HG03521 (cell line): ENCODE data around the gene CDC6.

Experiments
- ATAC-seq: cut with Tn5 transposase; IDR thresholded peaks from one replicate; pipeline ENCODE4 v1.9.1; 2021; ENCODE audit warnings: mild to moderate bottlenecking, moderate library complexity; ENCODE audit not compliant: unreplicated experiment

CDC6 gene

GRCh38 chr17:40310882-40311391 lies 23.3 kb downstream of the CDC6 start:
- no peak for ATAC-seq

GRCh38 chr17:40311575-40311974 lies 23.9 kb downstream of the CDC6 start:
- no peak for ATAC-seq

DNA sequence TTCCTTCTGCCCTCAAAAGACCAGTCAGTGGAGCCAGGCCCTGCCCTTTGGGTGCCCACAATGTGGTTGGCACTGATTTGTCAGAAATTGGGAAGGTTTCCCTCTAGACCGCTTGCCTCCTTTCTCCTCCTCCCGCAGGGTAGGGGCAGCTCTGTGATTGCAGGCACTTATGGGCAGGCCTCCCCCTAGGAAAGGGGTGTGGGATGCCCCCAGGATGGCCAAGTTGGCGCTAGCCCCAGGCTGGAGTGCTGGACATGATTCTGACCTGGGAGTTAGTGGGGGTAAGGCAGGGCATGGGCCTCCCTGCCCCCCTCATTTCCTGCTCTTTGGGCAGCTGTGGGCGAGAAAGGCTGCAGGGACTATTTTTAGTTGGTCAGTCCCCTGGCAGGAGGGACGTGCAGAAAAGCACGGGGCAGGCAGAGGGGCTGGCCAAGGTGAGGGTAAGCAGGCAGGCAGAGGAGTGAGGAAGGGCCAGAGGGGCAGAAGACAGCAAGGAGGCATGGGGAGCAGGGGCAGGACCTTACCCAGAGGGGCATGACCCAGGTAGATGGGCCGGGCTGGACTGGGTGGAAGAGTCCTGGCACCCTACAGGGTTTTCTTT lies 24.6 kb downstream of the CDC6 start:
- no peak for ATAC-seq

DNA sequence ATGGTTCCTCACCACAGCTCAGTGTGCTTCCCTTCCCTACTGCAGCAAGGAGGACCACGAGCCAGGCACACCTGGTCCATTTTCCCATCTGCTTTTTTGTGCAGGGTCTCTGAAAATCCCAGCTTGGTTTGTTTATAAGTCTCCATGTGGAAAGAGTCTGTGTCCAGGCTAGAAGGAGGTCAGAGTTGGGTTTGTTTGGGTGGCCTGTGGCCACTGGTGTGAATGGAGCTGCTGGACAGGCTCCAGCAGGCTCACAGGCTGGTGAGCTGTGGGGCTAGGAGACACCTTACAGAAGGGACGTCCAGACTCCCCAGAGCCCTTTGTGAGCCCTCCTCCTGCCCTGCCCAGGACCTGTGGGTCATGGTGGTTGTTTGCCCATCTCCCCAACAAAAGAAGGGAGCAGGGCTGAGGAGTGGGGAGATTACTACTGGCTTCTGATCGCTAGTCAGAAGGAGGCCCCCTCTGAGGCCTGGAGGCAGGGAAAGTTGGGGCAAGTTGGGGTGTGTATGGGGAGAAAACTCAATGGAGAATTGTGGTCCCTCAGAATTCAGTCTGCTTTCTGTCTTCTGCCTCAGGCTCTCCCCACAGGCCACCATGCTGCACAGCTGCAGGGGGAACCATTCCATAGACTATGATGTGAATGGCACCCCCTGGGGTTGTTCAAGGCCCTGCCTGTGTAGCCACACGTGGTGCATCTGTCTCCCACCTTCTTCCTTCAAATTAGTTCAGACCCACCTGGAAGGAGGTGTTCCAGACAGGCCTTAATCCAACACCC lies 25.4 kb downstream of the CDC6 start:
- ATAC-seq = no peak

- ATAC-seq = no peak
Measured at GRCh38 chr17:40313668-40314583, 26.2 kb downstream of the CDC6 start.

GRCh38 chr17:40314584-40314956 lies 26.9 kb downstream of the CDC6 start:
- ATAC-seq = no peak

GRCh38 chr17:40315206-40315605 lies 27.5 kb downstream of the CDC6 start:
- no peak for ATAC-seq

DNA sequence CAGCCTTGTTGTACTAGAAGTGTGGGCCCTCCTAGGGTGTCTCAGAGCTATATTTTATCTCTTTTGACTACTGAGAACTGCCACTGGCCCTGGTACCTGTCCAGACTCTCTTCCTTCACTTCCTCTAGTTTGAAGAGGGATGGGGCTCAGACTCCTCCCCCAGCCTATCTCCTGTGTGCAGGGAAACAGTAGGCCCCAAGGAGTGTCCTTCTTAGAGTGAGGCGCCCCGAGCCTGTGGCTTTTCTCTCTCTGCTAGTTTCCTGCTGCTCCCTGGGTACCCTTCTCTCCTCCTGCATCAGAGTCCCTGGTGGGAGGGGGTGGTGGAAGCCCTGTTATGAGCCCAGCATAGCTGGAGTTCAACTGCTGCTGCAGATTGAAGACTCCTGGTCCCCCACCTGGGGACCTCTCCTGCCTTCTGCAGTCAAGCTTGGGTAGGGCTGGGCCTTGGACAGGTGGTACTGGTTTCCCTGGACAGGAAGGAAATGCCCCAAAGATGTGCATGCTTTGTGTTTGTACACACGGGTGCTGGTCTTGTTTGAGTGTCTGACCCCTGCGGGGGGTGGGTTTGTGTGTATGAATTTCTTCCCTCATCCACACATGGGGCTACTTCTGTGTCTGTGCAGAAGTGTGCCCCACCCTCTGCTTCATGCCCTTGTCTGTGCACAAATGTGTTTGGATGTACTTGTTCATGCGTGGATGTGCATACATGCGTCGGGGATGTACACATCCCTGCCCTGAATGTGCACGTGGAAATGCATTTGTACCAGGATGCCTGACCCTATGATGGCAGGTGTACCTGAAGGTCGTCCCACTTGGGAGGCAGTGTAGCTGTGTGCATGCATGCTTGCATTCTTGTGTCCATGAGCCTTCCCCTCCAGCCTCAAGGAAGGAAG lies 28.2 kb downstream of the CDC6 start:
- no peak for ATAC-seq

DNA sequence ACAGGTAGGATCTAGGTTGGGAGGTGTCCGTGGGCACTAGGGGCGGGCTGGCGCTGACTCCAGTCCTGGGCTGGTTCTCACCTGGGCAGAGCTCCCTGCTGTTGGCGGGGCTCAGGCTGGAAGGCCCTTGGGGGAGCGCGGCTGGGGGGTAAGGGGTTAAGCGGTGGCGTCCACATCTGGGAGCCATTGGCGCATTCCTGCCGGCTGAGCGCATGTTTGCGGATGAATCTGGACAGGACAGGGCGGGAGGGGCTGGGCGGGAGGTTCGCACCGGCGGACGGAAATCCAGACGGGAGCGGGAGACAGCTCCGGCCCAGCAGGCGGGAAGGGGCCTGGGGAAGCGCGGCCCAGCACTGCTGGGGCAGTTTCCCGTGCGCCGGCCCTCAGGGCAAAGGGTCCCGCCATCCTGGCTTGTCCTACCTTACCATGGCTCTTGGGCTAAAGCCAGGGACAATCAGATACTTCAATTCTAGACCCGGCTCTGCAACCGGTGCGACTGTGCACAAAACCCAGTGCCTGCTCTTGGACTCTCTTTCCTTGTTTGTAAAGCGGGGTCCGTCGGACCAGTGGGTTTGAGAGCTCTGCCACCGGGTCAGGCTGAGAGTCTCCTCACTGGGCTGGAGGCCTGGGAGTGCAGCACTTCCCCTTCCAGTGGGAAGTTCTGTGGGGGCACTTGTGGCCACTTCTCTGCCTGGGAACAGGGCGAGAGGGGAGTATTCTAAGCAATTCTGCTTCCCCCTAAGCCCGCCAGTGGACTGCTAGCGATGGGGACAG lies 29.1 kb downstream of the CDC6 start:
- no peak for ATAC-seq

- no peak for ATAC-seq
Measured at GRCh38 chr17:40317345-40317873, 29.7 kb downstream of the CDC6 start.

- ATAC-seq = peak; percentile 58
Measured at GRCh38 chr17:40317880-40318829, 30.5 kb downstream of the CDC6 start.

DNA sequence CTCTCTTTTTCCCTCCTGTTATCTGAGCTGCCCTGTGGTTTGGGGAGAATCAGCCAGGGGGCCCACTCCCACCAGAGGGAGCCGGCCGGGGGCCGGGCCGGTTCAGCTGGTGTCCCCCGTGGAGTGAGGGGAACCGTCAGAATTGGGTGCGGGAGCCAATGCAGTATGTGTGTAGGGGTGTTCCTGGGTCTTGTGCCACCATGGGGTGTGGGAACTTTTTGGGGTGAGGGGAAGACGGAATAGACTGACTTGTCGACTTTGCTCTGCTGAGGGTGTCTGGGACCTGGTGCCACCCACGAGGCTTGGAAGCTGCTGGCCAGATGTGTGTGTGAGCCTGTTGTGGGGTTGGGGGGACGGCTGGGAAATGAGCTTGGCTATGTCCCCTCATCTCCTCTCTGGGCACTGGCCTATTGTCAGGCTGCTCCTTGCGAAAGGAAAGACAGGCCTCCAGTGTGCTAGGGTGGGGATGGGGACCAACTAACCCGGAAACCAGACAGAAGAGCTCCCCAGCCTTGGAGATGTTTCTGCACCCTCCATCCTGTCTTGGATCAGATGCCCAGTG lies 31.2 kb downstream of the CDC6 start:
- ATAC-seq = no peak

- ATAC-seq = no peak
Measured at GRCh38 chr17:40319651-40320540, 32.2 kb downstream of the CDC6 start.

- no peak for ATAC-seq
Measured at GRCh38 chr17:40320756-40321523, 33.3 kb downstream of the CDC6 start.

GRCh38 chr17:40321524-40321929 lies 33.8 kb downstream of the CDC6 start:
- no peak for ATAC-seq

DNA sequence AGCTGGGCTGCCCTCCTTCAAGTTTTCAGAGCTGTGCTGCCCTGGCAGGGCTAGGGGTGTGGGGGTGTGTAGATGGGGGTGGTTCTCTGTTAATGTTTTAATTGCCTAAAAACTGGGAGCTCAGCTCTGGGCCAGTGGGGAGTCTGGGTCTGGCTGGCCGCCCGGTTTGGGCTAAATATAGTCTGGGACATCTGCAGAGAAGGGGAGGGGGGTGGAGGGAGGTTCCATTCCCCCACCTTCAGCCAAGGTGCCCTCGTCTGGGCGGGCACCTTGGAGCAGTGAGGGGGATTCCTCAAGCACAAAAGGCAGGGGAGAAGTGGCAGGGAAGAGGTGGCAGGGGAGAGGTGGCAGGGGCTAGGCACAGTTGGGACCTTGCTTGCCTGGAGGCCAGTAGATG lies 34.3 kb downstream of the CDC6 start:
- no peak for ATAC-seq
